Progenitor cell of endocrine pancreas (in vitro differentiated cells): ENCODE results near the gene DUSP2. TPM values are rescaled to one million over a fixed set of nuclear protein-coding genes. Genes with fewer than 3 reads are reported as not detected.
A peak's percentile ranks its signal among the peaks of the same experiment; 100 is the strongest.

Experiments used
- DNase-seq: peaks from one replicate; pipeline ENCODE4 v3.0.0; 2021; ENCODE audit warnings: low spot score; ENCODE audit not compliant: unreplicated experiment
- H3K27ac Mint-ChIP-seq: 2 replicates; pipeline ENCODE4 v1.8.0; 2021; ENCODE audit warnings: mild to moderate bottlenecking, moderate library complexity, mixed read lengths
- H3K27me3 Mint-ChIP-seq: 2 replicates; pipeline ENCODE4 v1.8.0; 2021; ENCODE audit warnings: mixed read lengths
- H3K36me3 Mint-ChIP-seq: 2 replicates; pipeline ENCODE4 v1.8.0; 2022; ENCODE audit warnings: mixed read lengths; ENCODE audit not compliant: insufficient read depth
- H3K4me1 Mint-ChIP-seq: 2 replicates; pipeline ENCODE4 v1.8.0; 2021; ENCODE audit warnings: low read depth, mixed read lengths
- H3K4me3 Mint-ChIP-seq: 2 replicates; pipeline ENCODE4 v1.8.0; 2021; ENCODE audit warnings: low read depth, mild to moderate bottlenecking, moderate library complexity, mixed read lengths
- H3K9me3 Mint-ChIP-seq: 2 replicates; pipeline ENCODE4 v1.8.0; 2021; ENCODE audit warnings: low read depth, mixed read lengths
- total RNA-seq: library from RNA; stranded (reverse); gene quantifications from 2 replicates; pipeline ENCODE4 v1.2.1, GENCODE V29; 2021
- TF ChIP-seq, protein P1 (sequence below): fragments of 200-600 bp; sonication (generic); IDR thresholded peaks from one replicate; pipeline ENCODE4 v1.5.0; 2021; ENCODE audit warnings: antibody characterized with exemption, mild to moderate bottlenecking; ENCODE audit not compliant: unreplicated experiment

DUSP2 gene
- total RNA-seq, 1 donor from 2014 or later, result 0.93 TPM

DNA sequence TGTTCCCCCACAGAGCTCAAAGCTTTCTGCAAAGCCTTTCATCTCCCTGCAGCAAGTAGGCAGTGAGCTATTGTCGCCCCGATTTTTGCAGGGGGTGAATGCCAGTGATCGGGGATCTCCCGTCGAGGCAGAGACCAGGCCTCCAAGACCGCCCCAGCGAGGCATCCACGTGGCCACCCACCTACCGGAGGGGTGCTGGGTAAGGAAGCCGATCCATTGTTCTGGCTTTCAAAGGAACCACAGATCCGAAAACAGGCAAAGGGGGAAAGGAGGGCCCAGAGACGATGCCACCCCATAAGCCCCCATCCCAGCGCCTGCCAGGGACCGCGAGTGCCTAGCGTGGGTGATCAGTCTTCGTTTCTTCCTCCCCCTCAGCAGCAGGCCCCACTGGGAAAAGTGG is 31.3 kb downstream of the DUSP2 start:
- TF ChIP-seq, protein P1, sequence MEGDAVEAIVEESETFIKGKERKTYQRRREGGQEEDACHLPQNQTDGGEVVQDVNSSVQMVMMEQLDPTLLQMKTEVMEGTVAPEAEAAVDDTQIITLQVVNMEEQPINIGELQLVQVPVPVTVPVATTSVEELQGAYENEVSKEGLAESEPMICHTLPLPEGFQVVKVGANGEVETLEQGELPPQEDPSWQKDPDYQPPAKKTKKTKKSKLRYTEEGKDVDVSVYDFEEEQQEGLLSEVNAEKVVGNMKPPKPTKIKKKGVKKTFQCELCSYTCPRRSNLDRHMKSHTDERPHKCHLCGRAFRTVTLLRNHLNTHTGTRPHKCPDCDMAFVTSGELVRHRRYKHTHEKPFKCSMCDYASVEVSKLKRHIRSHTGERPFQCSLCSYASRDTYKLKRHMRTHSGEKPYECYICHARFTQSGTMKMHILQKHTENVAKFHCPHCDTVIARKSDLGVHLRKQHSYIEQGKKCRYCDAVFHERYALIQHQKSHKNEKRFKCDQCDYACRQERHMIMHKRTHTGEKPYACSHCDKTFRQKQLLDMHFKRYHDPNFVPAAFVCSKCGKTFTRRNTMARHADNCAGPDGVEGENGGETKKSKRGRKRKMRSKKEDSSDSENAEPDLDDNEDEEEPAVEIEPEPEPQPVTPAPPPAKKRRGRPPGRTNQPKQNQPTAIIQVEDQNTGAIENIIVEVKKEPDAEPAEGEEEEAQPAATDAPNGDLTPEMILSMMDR, result no peak
- no peak for DNase-seq
- Mint-ChIP-seq H3K36me3 (no peaks in the 10 kb centered on the region), H3K4me1 (peaks cover 3% of the 10 kb centered on the region), H3K9me3 (no peaks in the 10 kb centered on the region), H3K27me3 (peaks cover 37% of the 10 kb centered on the region), H3K27ac (no peak overlapping the region), H3K4me3 (no peak overlapping the region)

DNA sequence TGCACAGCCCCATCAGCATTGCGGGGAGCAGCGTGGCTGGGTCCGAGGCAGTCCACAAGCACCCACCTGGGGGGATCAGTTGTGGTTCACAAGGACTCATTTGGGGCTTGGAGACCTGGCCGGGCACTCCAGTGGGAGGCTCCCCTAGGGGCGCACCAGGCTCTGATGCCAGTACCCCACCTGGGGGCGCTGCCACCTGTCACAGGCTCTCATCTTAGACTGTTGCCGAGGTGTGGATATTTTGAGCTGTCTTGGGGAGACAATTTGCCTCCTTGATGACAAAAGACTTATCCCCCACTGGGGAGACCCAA is 31.9 kb downstream of the DUSP2 start:
- Mint-ChIP-seq H3K4me3 (no peak overlapping the region), H3K9me3 (no peaks in the 10 kb centered on the region), H3K27me3 (peaks cover 32% of the 10 kb centered on the region), H3K36me3 (no peaks in the 10 kb centered on the region), H3K4me1 (peaks cover 9% of the 10 kb centered on the region), H3K27ac (no peak overlapping the region)
- TF ChIP-seq, protein P1, result peak; percentile 24
- no peak for DNase-seq

DNA sequence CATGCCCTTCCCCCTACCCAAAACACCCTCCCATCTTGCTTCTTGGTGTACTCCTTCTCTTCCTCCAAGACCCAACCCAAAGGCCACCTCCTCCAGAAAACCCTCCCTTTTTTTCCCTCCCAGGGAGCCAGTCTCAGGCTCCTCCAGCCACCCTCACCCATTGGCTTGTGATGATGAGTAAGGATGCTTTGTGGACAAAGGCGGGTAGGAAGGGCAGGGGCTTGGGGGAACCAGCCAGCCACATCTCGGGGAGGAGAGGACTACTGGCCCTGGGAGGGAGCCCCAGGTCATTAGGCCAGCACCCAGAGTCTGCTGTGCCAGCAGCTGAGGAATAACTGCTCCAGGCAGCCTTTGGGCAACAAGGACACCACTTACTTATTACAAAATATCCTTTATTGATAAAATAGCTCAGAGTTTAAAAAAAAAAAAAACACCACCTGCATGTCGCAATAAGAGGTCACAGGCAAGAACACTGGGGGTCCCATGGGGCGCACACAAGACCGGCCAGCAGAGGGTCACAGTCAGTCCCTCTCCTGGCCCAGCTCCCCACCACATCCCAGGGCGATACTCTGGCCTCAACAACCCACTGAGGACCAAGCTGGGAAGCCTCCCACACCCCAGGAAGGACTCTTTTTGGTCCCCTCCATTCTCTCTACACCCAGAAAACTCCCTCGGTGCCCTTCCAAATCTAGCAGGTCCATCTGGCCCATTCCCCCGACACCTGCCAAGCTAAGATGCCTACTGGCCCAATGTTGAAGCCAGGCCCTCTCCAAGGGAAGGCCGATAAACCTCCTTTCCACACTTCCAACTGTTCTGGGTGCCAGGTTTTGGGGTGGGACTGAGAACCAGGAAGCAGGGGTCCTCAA is 32.5 kb downstream of the DUSP2 start:
- Mint-ChIP-seq H3K4me3 (no peak overlapping the region), H3K27ac (no peak overlapping the region), H3K9me3 (no peaks in the 10 kb centered on the region), H3K4me1 (peaks cover 12% of the 10 kb centered on the region), H3K27me3 (peaks cover 26% of the 10 kb centered on the region), H3K36me3 (no peaks in the 10 kb centered on the region)
- no peak for DNase-seq
- TF ChIP-seq, protein P1, result no peak

DNA sequence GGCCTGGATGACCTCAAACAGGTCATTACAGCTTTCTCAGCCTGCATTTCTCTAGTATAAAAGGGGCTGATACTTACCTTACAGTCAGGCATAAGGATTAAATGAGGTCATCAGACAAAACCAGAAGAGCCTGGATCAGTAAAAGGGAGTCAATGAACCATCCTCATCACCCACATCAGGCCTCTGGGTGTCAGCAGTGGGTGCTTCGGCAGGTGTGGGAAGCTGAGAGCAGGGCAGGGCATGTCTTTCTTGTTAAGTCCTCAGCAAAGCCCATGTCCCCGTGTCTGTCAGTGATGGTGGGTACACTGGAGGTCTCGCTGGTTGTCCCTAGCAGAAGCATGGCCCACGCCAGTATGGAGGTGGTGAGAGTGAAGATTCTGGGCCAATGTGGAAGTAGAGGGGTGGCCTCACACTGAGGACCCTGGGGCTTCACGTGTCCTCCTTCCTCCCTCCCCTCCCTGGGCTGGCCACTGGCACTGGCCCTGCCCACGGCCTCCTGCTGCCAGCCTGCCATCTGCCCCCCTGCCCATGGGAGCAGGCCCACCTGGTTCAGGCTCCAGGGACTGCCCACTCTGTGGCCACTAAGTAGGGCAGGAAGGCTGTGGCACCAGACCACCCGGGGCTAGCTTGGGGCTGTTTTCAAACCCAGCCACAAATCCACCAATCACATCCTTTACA is 33.3 kb downstream of the DUSP2 start:
- no peak for DNase-seq
- H3K4me3 Mint-ChIP-seq, result no peak overlapping the region
- no peak overlapping the region for H3K27ac Mint-ChIP-seq
- no peaks in the 10 kb centered on the region for H3K36me3 Mint-ChIP-seq
- H3K4me1 Mint-ChIP-seq, result peaks cover 9% of the 10 kb centered on the region
- no peaks in the 10 kb centered on the region for H3K9me3 Mint-ChIP-seq
- TF ChIP-seq, protein P1, result no peak
- H3K27me3 Mint-ChIP-seq, result peaks cover 19% of the 10 kb centered on the region

DNA sequence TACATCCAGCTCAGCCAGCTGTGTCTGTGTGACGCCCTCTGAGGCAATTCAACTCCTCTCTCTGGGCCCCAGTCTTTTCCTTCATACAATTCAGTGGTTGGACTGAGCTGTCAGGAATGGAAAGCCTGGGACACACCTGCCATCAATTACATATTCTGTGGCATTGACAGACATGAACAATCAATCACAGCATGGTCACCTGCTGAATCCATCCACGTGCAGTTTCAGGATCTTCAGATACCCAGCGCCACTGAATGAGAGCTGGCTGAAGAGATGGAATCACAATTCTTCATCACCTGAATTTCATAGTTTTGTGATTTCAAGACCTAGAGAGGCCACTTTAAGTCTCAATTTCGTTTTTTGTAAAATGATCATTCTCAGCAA is 34.0 kb downstream of the DUSP2 start:
- H3K9me3 Mint-ChIP-seq, result no peaks in the 10 kb centered on the region
- H3K4me1 Mint-ChIP-seq, result peaks cover 9% of the 10 kb centered on the region
- H3K36me3 Mint-ChIP-seq, result no peaks in the 10 kb centered on the region
- DNase-seq, result no peak
- H3K27me3 Mint-ChIP-seq, result peaks cover 19% of the 10 kb centered on the region
- TF ChIP-seq, protein P1, result no peak
- no peak overlapping the region for H3K27ac Mint-ChIP-seq
- no peak overlapping the region for H3K4me3 Mint-ChIP-seq
